ENCODE measurements around the gene DNAH11. TPM values are rescaled to one million over a fixed set of nuclear protein-coding genes. Genes with fewer than 3 reads are reported as not detected.

DNAH11 gene
- total RNA-seq, 1 donor from 2014 or later = 0.13 TPM

- H3K79me2 ChIP-seq (ENCODE audit: low read depth) = no peaks in the 10 kb centered on the region
- no peaks in the 10 kb centered on the region for H3K9me3 ChIP-seq (ENCODE audit: low read depth)
- TF ChIP-seq CTCF (IDR thresholded peaks at IDR 0.05) (no peak), EZH2phosphoT487 (IDR thresholded peaks at IDR 0.05) (no peak), EZH2 (IDR thresholded peaks at IDR 0.05) (no peak)
- H3K9ac ChIP-seq = no peak overlapping the region
- H3K4me2 ChIP-seq = no peak overlapping the region
- no peaks in the 10 kb centered on the region for H3K36me3 ChIP-seq
- H3K4me1 ChIP-seq = peaks cover 6% of the 10 kb centered on the region
- H3K27me3 Mint-ChIP-seq (ENCODE audit: insufficient read depth, low read depth) = peaks cover 5% of the 10 kb centered on the region
- no peak for DNase-seq (ENCODE audit: low spot score)
- no peaks in the 10 kb centered on the region for H3K9me3 Mint-ChIP-seq
- no peaks in the 10 kb centered on the region for H3F3A ChIP-seq (ENCODE audit: low read depth)
- H2AFZ ChIP-seq (replicated peaks) = no peak overlapping the region
- no peaks in the 10 kb centered on the region for H3K36me3 Mint-ChIP-seq
- no peaks in the 10 kb centered on the region for H3K27me3 ChIP-seq
- no peak overlapping the region for H3K4me3 ChIP-seq
- no peak overlapping the region for H3K27ac Mint-ChIP-seq
- no peak overlapping the region for H3K4me3 Mint-ChIP-seq
- no peak overlapping the region for H3K27ac ChIP-seq
- no peaks in the 10 kb centered on the region for H3K4me1 Mint-ChIP-seq
- H4K20me1 ChIP-seq (ENCODE audit: low read depth) = no peaks in the 10 kb centered on the region
Observed at GRCh38 chr7:21707566-21707965, 164.7 kb downstream of the DNAH11 start.

- Histone ChIP-seq H3K9ac (no peak overlapping the region), H3K27ac (no peak overlapping the region), H3K36me3 (no peaks in the 10 kb centered on the region), H2AFZ (replicated peaks) (peak overlapping the region; percentile 12), H3K9me3 (ENCODE audit: low read depth) (no peaks in the 10 kb centered on the region), H4K20me1 (ENCODE audit: low read depth) (no peaks in the 10 kb centered on the region), H3K79me2 (ENCODE audit: low read depth) (no peaks in the 10 kb centered on the region), H3K4me3 (no peak overlapping the region), H3F3A (ENCODE audit: low read depth) (no peaks in the 10 kb centered on the region), H3K4me1 (peaks cover 6% of the 10 kb centered on the region), H3K4me2 (no peak overlapping the region), H3K27me3 (no peaks in the 10 kb centered on the region)
- DNase-seq (ENCODE audit: low spot score) = no peak
- no peak for TF ChIP-seq EZH2phosphoT487 (IDR thresholded peaks at IDR 0.05)
- no peak for TF ChIP-seq CTCF (IDR thresholded peaks at IDR 0.05)
- TF ChIP-seq EZH2 (IDR thresholded peaks at IDR 0.05) = no peak
- Mint-ChIP-seq H3K4me3 (no peak overlapping the region), H3K27ac (no peak overlapping the region), H3K9me3 (no peaks in the 10 kb centered on the region), H3K4me1 (no peaks in the 10 kb centered on the region), H3K36me3 (no peaks in the 10 kb centered on the region), H3K27me3 (ENCODE audit: insufficient read depth, low read depth) (peaks cover 5% of the 10 kb centered on the region)
Observed at GRCh38 chr7:21708096-21708495, 165.3 kb downstream of the DNAH11 start.

- Histone ChIP-seq H3K79me2 (ENCODE audit: low read depth) (no peaks in the 10 kb centered on the region), H3K36me3 (no peaks in the 10 kb centered on the region), H3K9ac (no peak overlapping the region), H3K27ac (no peak overlapping the region), H3K27me3 (no peaks in the 10 kb centered on the region), H3K4me1 (no peaks in the 10 kb centered on the region), H3K4me3 (no peak overlapping the region), H4K20me1 (ENCODE audit: low read depth) (no peaks in the 10 kb centered on the region), H3F3A (ENCODE audit: low read depth) (no peaks in the 10 kb centered on the region), H2AFZ (replicated peaks) (no peak overlapping the region), H3K9me3 (ENCODE audit: low read depth) (no peaks in the 10 kb centered on the region), H3K4me2 (no peak overlapping the region)
- TF ChIP-seq CTCF (IDR thresholded peaks at IDR 0.05) (no peak), EZH2phosphoT487 (IDR thresholded peaks at IDR 0.05) (no peak), EZH2 (IDR thresholded peaks at IDR 0.05) (no peak)
- H3K4me1 Mint-ChIP-seq = peaks cover 7% of the 10 kb centered on the region
- no peaks in the 10 kb centered on the region for H3K9me3 Mint-ChIP-seq
- no peak overlapping the region for H3K27ac Mint-ChIP-seq
- H3K4me3 Mint-ChIP-seq = no peak overlapping the region
- no peaks in the 10 kb centered on the region for H3K36me3 Mint-ChIP-seq
- DNase-seq (ENCODE audit: low spot score) = no peak
- H3K27me3 Mint-ChIP-seq (ENCODE audit: insufficient read depth, low read depth) = peaks cover 4% of the 10 kb centered on the region
Observed at GRCh38 chr7:21717323-21717722, 174.5 kb downstream of the DNAH11 start.

All from neural progenitor cell (in vitro differentiated cells).